ENCODE results near the gene DCAF17.

DNA sequence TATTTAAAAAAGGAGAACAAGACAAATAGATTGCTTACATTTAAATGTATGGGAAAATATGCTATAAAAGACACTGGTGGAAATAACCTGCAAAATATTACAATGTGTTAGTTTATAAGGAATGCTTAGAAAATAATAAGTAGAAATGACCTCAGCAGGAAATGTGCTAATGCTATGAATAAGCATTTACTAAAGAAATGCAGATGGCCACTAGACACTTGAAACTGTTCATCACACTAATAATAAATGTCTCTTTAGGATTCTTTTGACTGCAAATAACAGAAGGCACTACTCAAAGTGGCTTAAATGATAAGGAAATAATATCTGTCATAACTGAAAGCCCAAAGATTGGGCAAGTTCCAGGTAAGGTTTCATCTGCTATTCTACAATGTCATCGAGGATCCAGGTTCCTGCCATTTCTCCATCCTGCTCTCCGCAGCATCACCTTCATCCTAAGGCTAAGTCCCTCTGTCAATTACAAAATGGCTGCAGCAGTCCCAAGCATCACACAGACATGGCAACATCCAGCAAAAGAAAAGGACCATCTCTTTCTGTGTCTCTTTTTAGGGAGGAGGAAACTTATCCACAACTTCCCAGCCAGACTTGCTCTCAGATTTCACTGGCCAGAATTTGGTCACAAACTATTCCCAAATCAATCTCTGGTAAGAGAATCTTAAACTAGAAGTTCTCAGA is 22.1 kb upstream of the DCAF17 start:
- TF ChIP-seq, protein P1, sequence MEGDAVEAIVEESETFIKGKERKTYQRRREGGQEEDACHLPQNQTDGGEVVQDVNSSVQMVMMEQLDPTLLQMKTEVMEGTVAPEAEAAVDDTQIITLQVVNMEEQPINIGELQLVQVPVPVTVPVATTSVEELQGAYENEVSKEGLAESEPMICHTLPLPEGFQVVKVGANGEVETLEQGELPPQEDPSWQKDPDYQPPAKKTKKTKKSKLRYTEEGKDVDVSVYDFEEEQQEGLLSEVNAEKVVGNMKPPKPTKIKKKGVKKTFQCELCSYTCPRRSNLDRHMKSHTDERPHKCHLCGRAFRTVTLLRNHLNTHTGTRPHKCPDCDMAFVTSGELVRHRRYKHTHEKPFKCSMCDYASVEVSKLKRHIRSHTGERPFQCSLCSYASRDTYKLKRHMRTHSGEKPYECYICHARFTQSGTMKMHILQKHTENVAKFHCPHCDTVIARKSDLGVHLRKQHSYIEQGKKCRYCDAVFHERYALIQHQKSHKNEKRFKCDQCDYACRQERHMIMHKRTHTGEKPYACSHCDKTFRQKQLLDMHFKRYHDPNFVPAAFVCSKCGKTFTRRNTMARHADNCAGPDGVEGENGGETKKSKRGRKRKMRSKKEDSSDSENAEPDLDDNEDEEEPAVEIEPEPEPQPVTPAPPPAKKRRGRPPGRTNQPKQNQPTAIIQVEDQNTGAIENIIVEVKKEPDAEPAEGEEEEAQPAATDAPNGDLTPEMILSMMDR (IDR thresholded peaks at IDR 0.05): no peak
- TF ChIP-seq EP300 (IDR thresholded peaks at IDR 0.05) (no peak), POLR2A (IDR thresholded peaks at IDR 0.05; ENCODE audit: low read depth) (no peak), POLR2AphosphoS5 (IDR thresholded peaks at IDR 0.05) (no peak)
